SK-N-MC (cell line): Measurements from ENCODE around the gene MBOAT7.

Source experiments
- EZH2 ChIP-seq: fragments of 200-600 bp; sonication (generic); IDR thresholded peaks from one replicate; pipeline ENCODE4 v1.6.1; 2017; ENCODE audit warnings: antibody characterized with exemption
- FOXP2 ChIP-seq: optimal IDR thresholded peaks from 2 replicates; pipeline ENCODE3; 2011; ENCODE audit warnings: mild to moderate bottlenecking, moderate library complexity; ENCODE audit not compliant: insufficient read depth; ENCODE audit errors: extremely low read length, control extremely low read depth
- POLR2AphosphoS5 ChIP-seq: IDR thresholded peaks from 2 replicates; pipeline ENCODE4 v1.6.1; 2012; ENCODE audit warnings: mild to moderate bottlenecking, low read depth, low read length, borderline replicate concordance

GRCh38 chr19:54148158-54148557, 41.2 kb downstream of the MBOAT7 start:
- TF ChIP-seq FOXP2: no peak
- TF ChIP-seq EZH2: no peak
- TF ChIP-seq POLR2AphosphoS5: no peak
